GM12878 (cell line): Measurements from ENCODE around the gene IL4. TPM values are rescaled to one million over a fixed set of nuclear protein-coding genes. Genes with fewer than 3 reads are reported as not detected.

Source experiments
- ATAC-seq: fragments of 200-7000 bp; cut with Tn5 transposase; 3 replicates; pipeline ENCODE4 v1.9.1; 2020; ENCODE audit warnings: mild to moderate bottlenecking, moderate library complexity
- BruUV-seq: library from RNA; stranded (reverse); fragments of 400-500 nt; replicated peaks from 2 replicates; lab custom pipeline; 2021; lab: Mats Ljungman, UMichigan
- CTCF ChIA-PET: fragments of 300-600 bp; sonication (Branson Sonifier 250); formaldehyde crosslinking; extraction: SDS; loops from one replicate; lab custom pipeline; 2021; ENCODE audit warnings: inconsistent platforms; lab: Yijun Ruan, JAX
- POLR2A ChIA-PET: fragments of 350-600 bp; formaldehyde crosslinking; extraction: SDS; loops from one replicate; lab custom pipeline; 2021; ENCODE audit warnings: inconsistent platforms; lab: Charles Lee
- RAD21 ChIA-PET: fragments of 300-600 bp; sonication (Branson Sonifier 250); formaldehyde crosslinking; loops from one replicate; lab custom pipeline; 2023; ENCODE audit warnings: antibody characterized with exemption; ENCODE audit not compliant: unreplicated experiment; lab: Charles Lee
- SMC1A ChIA-PET: fragments of 300-600 bp; sonication (Branson Sonifier 250); formaldehyde crosslinking; loops from one replicate; lab custom pipeline; 2023; ENCODE audit not compliant: unreplicated experiment, uncharacterized antibody; lab: Charles Lee
- DNase-seq: peaks from one replicate; pipeline ENCODE4 v3.0.0-alpha.2; 2011; ENCODE audit warnings: low read depth, low spot score
- FAIRE-seq: peaks from 3 replicates; lab custom pipeline; 2011; peaks lifted over from hg19 to GRCh38; lab: Jason Lieb, UNC
- H2AFZ ChIP-seq: 2 replicates; pipeline ENCODE4 v1.6.0; 2011; ENCODE audit warnings: low read depth, low read length, control low read depth; ENCODE audit not compliant: control insufficient read depth
- H3K27ac ChIP-seq: 2 replicates; pipeline ENCODE4 v1.5.1; 2011; ENCODE audit warnings: control low read depth; ENCODE audit not compliant: control insufficient read depth, insufficient read depth
- H3K27me3 ChIP-seq, 2 experiments: replicated peaks in 1 of 2; 2 replicates each; pipeline versions ENCODE4 v1.6.0 to v1.6.1; 2011; ENCODE audit warnings: low read length in 1 of 2; ENCODE audit not compliant: control insufficient read depth in 2 of 2, insufficient read depth in 2 of 2
- H3K36me3 ChIP-seq, 2 experiments: 2 replicates each; pipeline ENCODE4 v1.5.1; 2011; ENCODE audit warnings: low read length in 1 of 2; ENCODE audit not compliant: control insufficient read depth in 2 of 2, insufficient read depth in 2 of 2
- H3K4me1 ChIP-seq: 2 replicates; pipeline ENCODE4 v1.6.1; 2011; ENCODE audit warnings: mild to moderate bottlenecking, low read length, moderate library complexity, mixed read lengths; ENCODE audit not compliant: control insufficient read depth, insufficient read depth
- H3K4me2 ChIP-seq: 2 replicates; pipeline ENCODE4 v1.6.0; 2011; ENCODE audit warnings: control low read depth; ENCODE audit not compliant: control insufficient read depth, insufficient read depth
- H3K4me3 ChIP-seq: fragments of 200-600 bp; sonication (generic); 2 replicates; pipeline ENCODE4 v1.5.1; 2016
- H3K79me2 ChIP-seq: 2 replicates; pipeline ENCODE4 v1.6.0; 2011; ENCODE audit warnings: low read length; ENCODE audit not compliant: control insufficient read depth, insufficient read depth
- H3K9ac ChIP-seq: 2 replicates; pipeline ENCODE4 v1.8.0; 2011; ENCODE audit warnings: low read length, control low read depth, mixed read lengths; ENCODE audit not compliant: control insufficient read depth, insufficient read depth
- H3K9me3 ChIP-seq: replicated peaks from 3 replicates; pipeline ENCODE4 v1.5.1; 2011; ENCODE audit warnings: mild to moderate bottlenecking, low read length; ENCODE audit not compliant: control insufficient read depth, insufficient read depth
- H4K20me1 ChIP-seq: 2 replicates; pipeline ENCODE4 v1.6.0; 2011; ENCODE audit not compliant: control insufficient read depth, insufficient read depth
- BRCA1 ChIP-seq: IDR thresholded peaks from 2 replicates; pipeline ENCODE4 v1.6.1; 2011; ENCODE audit warnings: low read depth, low read length, improper control_type of control experiment
- CHD2 ChIP-seq: IDR thresholded peaks from 2 replicates; pipeline ENCODE4 v1.6.1; 2011; ENCODE audit warnings: low read depth, low read length, improper control_type of control experiment, borderline replicate concordance
- EED ChIP-seq: sonication (generic); IDR thresholded peaks from 2 replicates; pipeline ENCODE4 v1.6.1; 2016; ENCODE audit warnings: antibody characterized with exemption, low read depth
- PKNOX1 ChIP-seq: fragments of 450-650 bp; IDR thresholded peaks from 2 replicates; pipeline ENCODE4 v1.6.1; 2016; ENCODE audit warnings: mild to moderate bottlenecking
- PML ChIP-seq: IDR thresholded peaks from 2 replicates; pipeline ENCODE4 v1.6.1; 2012; ENCODE audit warnings: low read length, inconsistent platforms
- RBBP5 ChIP-seq: fragments of 200-600 bp; sonication (generic); conservative IDR thresholded peaks from 2 replicates; pipeline ENCODE4 v1.6.1; 2016
- SIX5 ChIP-seq: IDR thresholded peaks from 2 replicates; pipeline ENCODE4 v1.6.1; 2011; ENCODE audit warnings: mild to moderate bottlenecking, low read depth, low read length, moderate library complexity; ENCODE audit not compliant: severe bottlenecking
- SMC3 ChIP-seq: IDR thresholded peaks from 2 replicates; pipeline ENCODE4 v1.6.1; 2011; ENCODE audit warnings: low read length, improper control_type of control experiment, borderline replicate concordance
- USF2 ChIP-seq: IDR thresholded peaks from 2 replicates; pipeline ENCODE4 v1.6.1; 2011; ENCODE audit warnings: low read depth, low read length, improper control_type of control experiment, borderline replicate concordance
- WRNIP1 ChIP-seq: IDR thresholded peaks from 2 replicates; pipeline ENCODE4 v1.6.1; 2011; ENCODE audit warnings: low read depth, low read length, improper control_type of control experiment, borderline replicate concordance
- YBX1 ChIP-seq: fragments of 450-650 bp; IDR thresholded peaks from 2 replicates; pipeline ENCODE4 v1.6.1; 2016; ENCODE audit warnings: antibody characterized with exemption
- ZBTB40 ChIP-seq: fragments of 450-650 bp; IDR thresholded peaks from 2 replicates; pipeline ENCODE4 v1.6.1; 2016; ENCODE audit warnings: mild to moderate bottlenecking, moderate library complexity, borderline replicate concordance
- in situ Hi-C: fragments of 300-500 bp; cut with MboI; formaldehyde crosslinking; loops from 9 replicates; pipeline ENCODE4 v1.14.3; 2018; ENCODE audit warnings: mixed read lengths
- intact Hi-C: fragments of 100-400 bp; cut with micrococcal nuclease; formaldehyde crosslinking; loops from one replicate; pipeline ENCODE4 v1.14.2; 2022; ENCODE audit not compliant: unreplicated experiment
- polyA plus RNA-seq, 11 experiments: library from polyadenylated mRNA; depleted of rRNA in 4 of 11; unstranded in 6 of 11; stranded (reverse) in 5 of 11; fragments of >200 nt; fragmentation: Nextera tagmentation in 4 of 11; fragmentation: Illumina TruSeq in 1 of 11; extraction: Ambion mirVana in 4 of 11; extraction: Trizol in 1 of 11; gene quantifications; 1 replicate in 1 of 11; 2 replicates in 10 of 11; pipeline versions ENCODE4 v1.2.1 to v1.2.3, GENCODE V29; 2011 to 2016; ENCODE audit warnings: inconsistent platforms in 2 of 11, missing spikeins in 2 of 11, low read depth in 1 of 11
- total RNA-seq, 4 experiments: library from RNA; depleted of rRNA in 3 of 4; stranded (reverse); fragments of >200 nt in 3 of 4; fragmentation: Illumina TruSeq in 1 of 4; extraction: Trizol in 1 of 4; gene quantifications; 2 replicates each; pipeline versions ENCODE4 v1.2.1 to v1.2.3, GENCODE V29; 2013 to 2021

The IL4 gene
- total and polyA plus RNA-seq, 10 of the 15 experiments (the other 5 are each of a cell fraction or from before 2014, with no cell fraction given): 0.20 to 0.80 (median 0.50) TPM; not detected in 7

- BruUV-seq: no TSS peak
- POLR2A ChIA-PET: interaction anchor here (0.7 to 2.2 kb wide), 7 partner anchors 10 to 73 kb away, joined by 3 to 8 read pairs (median 4); no protein-coding TSS in a partner anchor
- FAIRE-seq: no peak
These were observed 34.9 kb downstream of the IL4 start for GRCh38 chr5:132708645-132709044.

More at GRCh38 chr5:132708645-132709044, 34.9 kb downstream of the IL4 start:
- Histone ChIP-seq H3K36me3 (no peaks in the 10 kb centered on the region), H3K4me1 (no peaks in the 10 kb centered on the region), H3K27me3 (no peaks in the 10 kb centered on the region), H3K9ac (no peak overlapping the region), H4K20me1 (no peaks in the 10 kb centered on the region), H3K9me3 (no peaks in the 10 kb centered on the region), H3K4me2 (no peak overlapping the region), H3K4me3 (no peak overlapping the region), H2AFZ (no peak overlapping the region), H3K27ac (no peak overlapping the region), H3K79me2 (no peaks in the 10 kb centered on the region)
- SMC1A ChIA-PET: interaction anchor here (0.6 to 3.3 kb wide), 18 partner anchors 9 to 122 kb away, joined by 3 to 15 read pairs (median 5); no protein-coding TSS in a partner anchor
- ATAC-seq (no peak; the same call in 1 of the 3 replicates), DNase-seq (no peak)
- CTCF ChIA-PET: interaction anchor here (0.7 to 2.2 kb wide), 12 partner anchors 19 to 323 kb away, joined by 3 to 8 read pairs (median 3); partner anchors contain the start of gene KIF3A
- RAD21 ChIA-PET: interaction anchor here (0.7 to 5.0 kb wide), 9 partner anchors 11 to 61 kb away, joined by 3 to 35 read pairs (median 4); partner anchors contain the start of gene KIF3A
- in situ Hi-C loops (no loop called here), intact Hi-C loops (no loop called here)
- TF ChIP-seq USF2 (no peak), WRNIP1 (no peak), ZBTB40 (no peak), CHD2 (no peak), PKNOX1 (no peak), SMC3 (no peak), RBBP5 (no peak), SIX5 (no peak), PML (no peak), YBX1 (no peak), EED (no peak), BRCA1 (no peak)
